ENCODE measurements around the gene VCAN.

The VCAN gene

DNA sequence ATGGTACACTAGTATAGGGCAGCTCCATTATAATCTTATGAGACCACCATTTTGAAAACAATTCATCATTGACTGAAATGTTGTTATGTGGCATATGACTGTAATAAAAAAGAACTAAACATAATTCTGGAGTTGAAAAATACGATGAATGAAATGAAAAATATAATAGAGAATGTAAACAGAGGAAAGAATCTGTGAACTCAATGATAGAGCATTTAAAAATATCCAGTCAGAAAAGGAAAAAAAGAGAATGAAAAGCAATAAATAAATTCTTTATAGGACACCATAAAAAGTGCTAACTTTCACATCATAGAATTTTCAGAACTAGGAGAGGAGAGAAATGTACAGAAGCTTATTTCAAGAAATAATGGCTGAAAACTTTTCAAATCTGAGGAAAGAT lies 17.6 kb upstream of the VCAN start:
- Histone ChIP-seq H3K36me3 (ENCODE audit: control insufficient read depth in 2 of 2, insufficient read depth in 1 of 2, low read length in 2 of 2) (no peaks in the 10 kb centered on the region), H3K27ac (ENCODE audit: extremely low read depth, low read depth, low read length) (no peak overlapping the region), H3K9me3 (ENCODE audit: control insufficient read depth, insufficient read depth, low read depth, low read length) (no peaks in the 10 kb centered on the region), H3K4me1 (ENCODE audit: control insufficient read depth, insufficient read depth, low read length) (no peaks in the 10 kb centered on the region), H3K4me3 (ENCODE audit: low read depth, low read length) (no peak overlapping the region)
- TF ChIP-seq PRDM1 (tag by site-specific recombination; IDR thresholded peaks at IDR 0.05) (no peak), SETDB1 (IDR thresholded peaks at IDR 0.05; ENCODE audit: insufficient read length, low read length) (peak; percentile 85)
- POLR2A ChIA-PET, result no interaction called here
- CTCF ChIA-PET, result interaction anchor here (1.1 to 1.2 kb wide), 2 partner anchors 20 to 24 kb away, joined by 3 to 4 read pairs; no protein-coding TSS in a partner anchor

DNA sequence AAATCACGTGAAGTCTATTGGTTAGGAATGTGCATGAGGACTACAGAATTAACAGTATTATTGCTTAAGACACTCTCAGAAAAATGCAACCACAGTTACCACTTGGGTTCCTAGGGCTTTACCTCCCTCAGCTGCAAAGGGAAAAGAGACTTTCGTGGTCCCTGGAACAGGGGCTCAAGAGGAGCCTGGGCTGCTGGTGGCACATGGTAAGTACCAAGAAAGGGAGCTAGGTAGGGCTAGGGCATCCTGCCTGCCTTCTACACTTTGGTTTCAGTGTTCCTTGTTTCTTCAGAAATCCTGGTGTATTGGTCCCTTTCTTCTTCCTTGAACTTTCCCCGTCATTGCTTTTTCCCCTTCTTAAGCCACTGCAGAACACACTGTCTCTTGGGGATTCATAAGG lies 7.3 kb upstream of the VCAN start:
- TF ChIP-seq ZFP3 (tag by site-specific recombination; IDR thresholded peaks at IDR 0.05; ENCODE audit: low read depth) (no peak), ZNF837 (tag by site-specific recombination; IDR thresholded peaks at IDR 0.05) (no peak), ZNF843 (tag by site-specific recombination; IDR thresholded peaks at IDR 0.05) (no peak), ZNF19 (tag by site-specific recombination; IDR thresholded peaks at IDR 0.05; ENCODE audit: low read depth) (no peak), ZNF529 (tag by site-specific recombination; IDR thresholded peaks at IDR 0.05; ENCODE audit: insufficient replicate concordance) (no peak), ZNF768 (tag by site-specific recombination; IDR thresholded peaks at IDR 0.05) (no peak), ZNF146 (tag by site-specific recombination; IDR thresholded peaks at IDR 0.05) (no peak), ZNF792 (tag by site-specific recombination; IDR thresholded peaks at IDR 0.05) (no peak), KLF10 (tag by site-specific recombination; IDR thresholded peaks at IDR 0.05) (no peak), ZNF777 (tag by site-specific recombination; IDR thresholded peaks at IDR 0.05; ENCODE audit: borderline replicate concordance) (no peak), ZNF404 (tag by site-specific recombination; IDR thresholded peaks at IDR 0.05) (no peak), MZF1 (tag by site-specific recombination; IDR thresholded peaks at IDR 0.05; ENCODE audit: borderline replicate concordance) (no peak), ZNF670 (tag by site-specific recombination; IDR thresholded peaks at IDR 0.05; ENCODE audit: low read depth) (no peak), GLI4 (tag by site-specific recombination; IDR thresholded peaks at IDR 0.05) (no peak), ZNF211 (tag by site-specific recombination; IDR thresholded peaks at IDR 0.05; ENCODE audit: low read depth) (no peak)
- TF ChIP-seq, protein P1, sequence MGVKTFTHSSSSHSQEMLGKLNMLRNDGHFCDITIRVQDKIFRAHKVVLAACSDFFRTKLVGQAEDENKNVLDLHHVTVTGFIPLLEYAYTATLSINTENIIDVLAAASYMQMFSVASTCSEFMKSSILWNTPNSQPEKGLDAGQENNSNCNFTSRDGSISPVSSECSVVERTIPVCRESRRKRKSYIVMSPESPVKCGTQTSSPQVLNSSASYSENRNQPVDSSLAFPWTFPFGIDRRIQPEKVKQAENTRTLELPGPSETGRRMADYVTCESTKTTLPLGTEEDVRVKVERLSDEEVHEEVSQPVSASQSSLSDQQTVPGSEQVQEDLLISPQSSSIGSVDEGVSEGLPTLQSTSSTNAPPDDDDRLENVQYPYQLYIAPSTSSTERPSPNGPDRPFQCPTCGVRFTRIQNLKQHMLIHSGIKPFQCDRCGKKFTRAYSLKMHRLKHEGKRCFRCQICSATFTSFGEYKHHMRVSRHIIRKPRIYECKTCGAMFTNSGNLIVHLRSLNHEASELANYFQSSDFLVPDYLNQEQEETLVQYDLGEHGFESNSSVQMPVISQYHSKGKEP (tag by site-specific recombination; IDR thresholded peaks at IDR 0.05), result no peak
- TF ChIP-seq, protein P2, sequence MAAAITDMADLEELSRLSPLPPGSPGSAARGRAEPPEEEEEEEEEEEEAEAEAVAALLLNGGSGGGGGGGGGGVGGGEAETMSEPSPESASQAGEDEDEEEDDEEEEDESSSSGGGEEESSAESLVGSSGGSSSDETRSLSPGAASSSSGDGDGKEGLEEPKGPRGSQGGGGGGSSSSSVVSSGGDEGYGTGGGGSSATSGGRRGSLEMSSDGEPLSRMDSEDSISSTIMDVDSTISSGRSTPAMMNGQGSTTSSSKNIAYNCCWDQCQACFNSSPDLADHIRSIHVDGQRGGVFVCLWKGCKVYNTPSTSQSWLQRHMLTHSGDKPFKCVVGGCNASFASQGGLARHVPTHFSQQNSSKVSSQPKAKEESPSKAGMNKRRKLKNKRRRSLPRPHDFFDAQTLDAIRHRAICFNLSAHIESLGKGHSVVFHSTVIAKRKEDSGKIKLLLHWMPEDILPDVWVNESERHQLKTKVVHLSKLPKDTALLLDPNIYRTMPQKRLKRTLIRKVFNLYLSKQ (tag by site-specific recombination; IDR thresholded peaks at IDR 0.05; ENCODE audit: borderline replicate concordance), result no peak
- TF ChIP-seq, protein P3, sequence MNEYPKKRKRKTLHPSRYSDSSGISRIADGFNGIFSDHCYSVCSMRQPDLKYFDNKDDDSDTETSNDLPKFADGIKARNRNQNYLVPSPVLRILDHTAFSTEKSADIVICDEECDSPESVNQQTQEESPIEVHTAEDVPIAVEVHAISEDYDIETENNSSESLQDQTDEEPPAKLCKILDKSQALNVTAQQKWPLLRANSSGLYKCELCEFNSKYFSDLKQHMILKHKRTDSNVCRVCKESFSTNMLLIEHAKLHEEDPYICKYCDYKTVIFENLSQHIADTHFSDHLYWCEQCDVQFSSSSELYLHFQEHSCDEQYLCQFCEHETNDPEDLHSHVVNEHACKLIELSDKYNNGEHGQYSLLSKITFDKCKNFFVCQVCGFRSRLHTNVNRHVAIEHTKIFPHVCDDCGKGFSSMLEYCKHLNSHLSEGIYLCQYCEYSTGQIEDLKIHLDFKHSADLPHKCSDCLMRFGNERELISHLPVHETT (tag by site-specific recombination; IDR thresholded peaks at IDR 0.05), result no peak
- TF ChIP-seq, protein P4, sequence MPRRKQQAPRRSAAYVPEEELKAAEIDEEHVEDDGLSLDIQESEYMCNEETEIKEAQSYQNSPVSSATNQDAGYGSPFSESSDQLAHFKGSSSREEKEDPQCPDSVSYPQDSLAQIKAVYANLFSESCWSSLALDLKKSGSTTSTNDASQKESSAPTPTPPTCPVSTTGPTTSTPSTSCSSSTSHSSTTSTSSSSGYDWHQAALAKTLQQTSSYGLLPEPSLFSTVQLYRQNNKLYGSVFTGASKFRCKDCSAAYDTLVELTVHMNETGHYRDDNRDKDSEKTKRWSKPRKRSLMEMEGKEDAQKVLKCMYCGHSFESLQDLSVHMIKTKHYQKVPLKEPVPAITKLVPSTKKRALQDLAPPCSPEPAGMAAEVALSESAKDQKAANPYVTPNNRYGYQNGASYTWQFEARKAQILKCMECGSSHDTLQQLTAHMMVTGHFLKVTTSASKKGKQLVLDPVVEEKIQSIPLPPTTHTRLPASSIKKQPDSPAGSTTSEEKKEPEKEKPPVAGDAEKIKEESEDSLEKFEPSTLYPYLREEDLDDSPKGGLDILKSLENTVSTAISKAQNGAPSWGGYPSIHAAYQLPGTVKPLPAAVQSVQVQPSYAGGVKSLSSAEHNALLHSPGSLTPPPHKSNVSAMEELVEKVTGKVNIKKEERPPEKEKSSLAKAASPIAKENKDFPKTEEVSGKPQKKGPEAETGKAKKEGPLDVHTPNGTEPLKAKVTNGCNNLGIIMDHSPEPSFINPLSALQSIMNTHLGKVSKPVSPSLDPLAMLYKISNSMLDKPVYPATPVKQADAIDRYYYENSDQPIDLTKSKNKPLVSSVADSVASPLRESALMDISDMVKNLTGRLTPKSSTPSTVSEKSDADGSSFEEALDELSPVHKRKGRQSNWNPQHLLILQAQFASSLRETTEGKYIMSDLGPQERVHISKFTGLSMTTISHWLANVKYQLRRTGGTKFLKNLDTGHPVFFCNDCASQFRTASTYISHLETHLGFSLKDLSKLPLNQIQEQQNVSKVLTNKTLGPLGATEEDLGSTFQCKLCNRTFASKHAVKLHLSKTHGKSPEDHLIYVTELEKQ (tag by site-specific recombination; IDR thresholded peaks at IDR 0.05; ENCODE audit: borderline replicate concordance), result no peak
- TF ChIP-seq, protein P5, sequence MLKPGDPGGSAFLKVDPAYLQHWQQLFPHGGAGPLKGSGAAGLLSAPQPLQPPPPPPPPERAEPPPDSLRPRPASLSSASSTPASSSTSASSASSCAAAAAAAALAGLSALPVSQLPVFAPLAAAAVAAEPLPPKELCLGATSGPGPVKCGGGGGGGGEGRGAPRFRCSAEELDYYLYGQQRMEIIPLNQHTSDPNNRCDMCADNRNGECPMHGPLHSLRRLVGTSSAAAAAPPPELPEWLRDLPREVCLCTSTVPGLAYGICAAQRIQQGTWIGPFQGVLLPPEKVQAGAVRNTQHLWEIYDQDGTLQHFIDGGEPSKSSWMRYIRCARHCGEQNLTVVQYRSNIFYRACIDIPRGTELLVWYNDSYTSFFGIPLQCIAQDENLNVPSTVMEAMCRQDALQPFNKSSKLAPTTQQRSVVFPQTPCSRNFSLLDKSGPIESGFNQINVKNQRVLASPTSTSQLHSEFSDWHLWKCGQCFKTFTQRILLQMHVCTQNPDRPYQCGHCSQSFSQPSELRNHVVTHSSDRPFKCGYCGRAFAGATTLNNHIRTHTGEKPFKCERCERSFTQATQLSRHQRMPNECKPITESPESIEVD (tag by site-specific recombination; IDR thresholded peaks at IDR 0.05), result no peak
- Histone ChIP-seq H3K36me3 (ENCODE audit: control insufficient read depth in 2 of 2, insufficient read depth in 1 of 2, low read length in 2 of 2) (no peaks in the 10 kb centered on the region), H3K9me3 (ENCODE audit: control insufficient read depth, insufficient read depth, low read depth, low read length) (no peaks in the 10 kb centered on the region), H3K4me1 (ENCODE audit: control insufficient read depth, insufficient read depth, low read length) (no peaks in the 10 kb centered on the region), H3K4me3 (ENCODE audit: low read depth, low read length) (no peak overlapping the region), H3K27ac (ENCODE audit: extremely low read depth, low read depth, low read length) (no peak overlapping the region)
- ChIA-PET POLR2A (no interaction called here), CTCF (no interaction called here)

Measured in HEK293 (cell line).